Kidney capillary endothelial cell (primary cell): ENCODE measurements around the gene CCDC28B.

Source experiments
- DNase-seq: peaks from one replicate; pipeline ENCODE4 v3.0.0-alpha.2; 2018; ENCODE audit warnings: low spot score

The CCDC28B gene

DNA sequence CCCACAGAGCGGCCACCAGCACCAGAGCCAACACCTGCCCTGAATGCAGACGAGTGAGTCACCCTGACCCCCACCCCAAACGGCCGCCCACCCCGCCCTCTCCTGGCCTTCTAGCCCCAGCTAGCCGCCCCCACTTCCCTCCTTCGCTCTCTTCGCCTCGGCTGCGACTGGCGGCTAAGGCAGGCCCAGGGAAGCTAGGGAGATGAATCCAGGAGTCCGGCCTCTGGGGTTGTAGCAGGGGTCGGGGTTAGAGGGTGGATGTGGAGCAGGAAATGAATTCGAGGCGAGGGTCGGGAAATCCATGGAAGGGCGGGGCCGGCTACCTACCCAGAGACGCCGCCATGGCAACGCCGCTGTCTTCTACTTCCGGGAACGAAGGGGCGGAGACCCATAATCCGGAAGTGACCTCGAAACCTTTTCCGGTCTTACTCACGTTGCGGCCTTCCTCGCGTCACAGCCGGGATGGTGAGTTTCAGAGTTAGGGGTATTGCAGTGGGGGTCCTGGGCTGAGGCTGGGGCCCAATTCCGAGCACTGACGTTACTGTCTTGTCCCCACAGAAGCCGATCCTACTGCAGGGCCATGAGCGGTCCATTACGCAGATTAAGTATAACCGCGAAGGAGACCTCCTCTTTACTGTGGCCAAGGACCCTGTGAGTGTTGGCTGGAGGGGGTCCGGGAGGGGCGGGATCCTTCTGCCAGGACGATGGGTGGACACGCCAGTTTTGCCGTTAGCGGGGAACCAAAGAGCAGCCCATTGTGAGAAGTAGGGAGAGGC lies 21.8 kb downstream of the CCDC28B start, which contains the start of the genes EIF3I and TMEM234:
TSS of gene EIF3I (plus strand) at position 428 of the 776 bp plus-strand sequence. CDS start at position 463, 35 bp downstream.
TSS of gene TMEM234 (minus strand) at position 374 of the 776 bp plus-strand sequence. CDS start at position 343, 31 bp downstream.
- DNase-seq: peak; percentile 89

GRCh38 chr1:32223683-32224082 lies 23.3 kb downstream of the CCDC28B start:
- DNase-seq: no peak

DNA sequence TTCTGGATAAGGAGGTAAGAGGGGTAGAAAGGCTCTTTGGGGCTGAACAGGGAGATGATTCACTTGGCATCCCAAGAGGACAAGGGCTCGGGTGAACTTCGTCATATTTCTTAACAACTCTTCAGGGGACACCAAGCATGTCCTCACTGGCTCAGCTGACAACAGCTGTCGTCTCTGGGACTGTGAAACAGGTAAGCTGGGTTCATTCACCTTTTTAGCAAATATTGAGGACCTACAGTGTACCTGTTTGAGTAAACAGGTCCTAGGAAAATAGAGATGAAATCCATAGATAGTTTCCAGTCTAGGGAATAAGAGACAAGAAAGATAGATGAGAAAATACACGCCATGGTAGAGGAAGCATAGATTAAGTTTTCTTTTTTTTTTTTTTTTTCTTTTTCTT lies 23.9 kb downstream of the CCDC28B start:
- DNase-seq: no peak

DNA sequence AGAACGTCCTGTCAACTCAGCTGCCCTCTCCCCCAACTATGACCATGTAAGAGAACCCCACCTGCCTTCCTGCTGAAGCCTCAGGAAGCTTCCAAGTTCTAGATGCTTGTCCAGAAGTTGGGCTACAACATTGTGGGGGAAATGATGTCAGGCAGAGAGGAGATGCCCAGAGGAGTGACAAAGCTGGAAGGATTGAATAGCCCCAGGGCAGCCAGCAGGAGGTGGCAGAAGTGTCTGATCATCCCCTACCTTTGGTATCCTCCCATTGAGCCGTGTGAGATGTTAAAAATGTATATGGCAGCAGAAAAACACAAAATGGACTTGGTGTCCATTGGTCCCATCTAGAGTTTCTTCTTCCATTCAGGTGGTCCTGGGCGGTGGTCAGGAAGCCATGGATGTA lies 28.4 kb downstream of the CCDC28B start:
- no peak for DNase-seq

DNA sequence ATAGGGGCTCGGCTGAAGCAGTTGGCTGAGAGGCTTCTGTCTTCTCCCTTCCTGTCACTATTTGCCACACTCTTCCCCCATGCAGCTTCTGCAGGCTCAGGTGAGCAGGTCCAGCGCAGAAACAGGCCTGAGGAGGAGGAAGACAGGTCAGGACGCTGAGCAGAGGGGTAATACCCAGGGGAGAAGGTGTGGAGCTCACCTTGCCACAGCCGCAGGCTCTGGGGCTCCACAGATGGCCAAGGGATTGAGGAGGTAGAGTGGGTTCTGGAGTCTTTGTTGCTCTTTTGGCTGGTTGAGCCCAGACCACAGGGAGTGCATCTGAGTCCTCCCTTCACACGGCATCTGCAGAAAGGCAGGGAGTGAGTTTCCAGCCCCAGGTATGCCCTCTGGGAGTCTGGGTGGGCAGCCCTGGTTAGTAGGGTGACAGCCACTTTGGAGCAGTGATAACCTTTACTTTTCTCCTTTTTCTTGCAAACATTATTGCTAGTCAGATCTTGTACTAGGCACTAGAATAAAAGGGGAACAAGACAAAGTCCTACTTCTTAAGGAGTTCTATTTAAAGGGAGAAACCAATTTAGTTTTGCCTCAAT lies 31.5 kb downstream of the CCDC28B start:
- DNase-seq: no peak

GRCh38 chr1:32232558-32233304 lies 32.3 kb downstream of the CCDC28B start:
- no peak for DNase-seq

- no peak for DNase-seq
These were observed 34.4 kb downstream of the CCDC28B start for GRCh38 chr1:32234792-32235191.

DNA sequence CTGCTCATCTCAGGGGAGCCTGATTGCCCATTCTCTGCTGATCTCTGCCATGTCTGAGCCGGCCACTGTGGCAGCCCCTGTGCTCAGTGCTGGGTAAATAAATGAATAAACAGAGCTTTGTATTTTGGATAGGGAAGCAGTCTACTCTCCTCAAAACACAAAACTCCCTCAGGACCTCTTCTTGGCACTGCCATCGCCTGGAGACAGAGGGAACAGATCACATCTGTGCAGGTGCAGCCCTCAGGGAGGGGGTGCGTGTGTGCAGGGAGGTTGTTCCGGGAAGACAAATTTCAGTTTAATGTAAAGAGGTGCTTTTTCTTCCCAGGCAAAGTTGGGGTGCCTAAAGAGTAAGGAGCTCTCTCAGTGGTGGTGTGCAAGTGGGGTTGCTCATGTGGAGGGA lies 38.9 kb downstream of the CCDC28B start:
- DNase-seq: no peak

GRCh38 chr1:32239790-32240139 lies 39.4 kb downstream of the CCDC28B start:
- DNase-seq: no peak

GRCh38 chr1:32240140-32240951 lies 40.0 kb downstream of the CCDC28B start:
- no peak for DNase-seq

DNA sequence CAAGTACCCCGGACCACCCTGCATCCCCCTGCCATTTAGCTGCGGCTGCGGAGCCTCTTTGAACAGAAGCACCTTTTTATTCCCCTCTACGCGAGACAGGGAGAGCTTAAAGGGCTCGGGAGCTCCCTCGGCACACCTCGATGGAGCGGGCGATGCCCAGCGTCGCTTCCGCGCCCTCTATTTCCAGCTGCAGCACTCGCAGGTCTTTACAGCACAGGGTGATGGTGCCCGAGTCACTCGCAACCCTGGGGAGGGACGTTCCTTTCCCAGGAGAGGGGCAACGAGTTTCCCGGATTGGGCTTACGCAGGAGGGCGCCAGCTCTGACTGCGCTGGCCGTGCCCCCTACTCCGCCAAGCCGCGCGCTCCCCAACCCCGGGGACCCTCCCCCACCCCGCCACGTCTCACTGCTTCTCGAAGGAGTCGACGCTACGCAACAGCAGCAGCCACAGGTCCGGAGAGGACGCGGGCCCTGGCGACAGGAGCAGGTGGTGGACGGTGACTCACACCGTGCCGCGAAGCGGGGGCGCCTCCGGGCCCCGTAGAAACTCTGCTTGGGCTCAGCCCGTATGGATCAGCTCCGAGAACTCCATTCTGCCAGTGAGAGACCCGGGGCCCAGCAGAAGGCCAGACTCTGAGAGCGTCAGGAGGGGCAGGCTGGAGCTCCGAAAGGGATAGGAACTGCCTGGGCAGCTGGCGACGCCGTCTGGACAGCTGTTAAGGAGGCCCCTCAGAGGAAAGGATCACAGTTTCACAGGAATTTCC lies 40.8 kb downstream of the CCDC28B start:
- DNase-seq: no peak

GRCh38 chr1:32242341-32242851 lies 42.0 kb downstream of the CCDC28B start:
- no peak for DNase-seq

- DNase-seq: peak; percentile 90
These were observed 46.5 kb downstream of the CCDC28B start, which contains the start of gene FAM167B for GRCh38 chr1:32246888-32247273. Gene FAM167B (plus strand): TSS chr1:32247222. CDS start chr1:32247422, 200 bp downstream.

DNA sequence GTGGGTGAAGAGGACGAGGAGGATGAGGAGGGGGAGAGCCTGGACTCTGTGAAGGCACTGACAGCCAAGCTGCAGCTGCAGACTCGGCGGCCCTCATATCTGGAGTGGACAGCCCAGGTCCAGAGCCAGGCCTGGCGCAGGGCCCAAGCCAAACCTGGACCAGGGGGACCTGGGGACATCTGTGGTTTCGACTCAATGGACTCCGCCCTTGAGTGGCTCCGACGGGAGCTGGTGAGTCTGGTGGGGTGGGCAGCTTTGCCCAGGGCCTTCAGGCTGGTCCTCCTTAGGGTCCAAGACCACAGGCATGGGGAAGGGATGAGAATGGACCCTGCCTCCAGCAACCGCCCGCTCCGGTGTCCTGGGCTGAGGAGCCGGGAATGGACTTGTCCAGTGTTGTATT lies 47.1 kb downstream of the CCDC28B start:
- DNase-seq: no peak

DNA sequence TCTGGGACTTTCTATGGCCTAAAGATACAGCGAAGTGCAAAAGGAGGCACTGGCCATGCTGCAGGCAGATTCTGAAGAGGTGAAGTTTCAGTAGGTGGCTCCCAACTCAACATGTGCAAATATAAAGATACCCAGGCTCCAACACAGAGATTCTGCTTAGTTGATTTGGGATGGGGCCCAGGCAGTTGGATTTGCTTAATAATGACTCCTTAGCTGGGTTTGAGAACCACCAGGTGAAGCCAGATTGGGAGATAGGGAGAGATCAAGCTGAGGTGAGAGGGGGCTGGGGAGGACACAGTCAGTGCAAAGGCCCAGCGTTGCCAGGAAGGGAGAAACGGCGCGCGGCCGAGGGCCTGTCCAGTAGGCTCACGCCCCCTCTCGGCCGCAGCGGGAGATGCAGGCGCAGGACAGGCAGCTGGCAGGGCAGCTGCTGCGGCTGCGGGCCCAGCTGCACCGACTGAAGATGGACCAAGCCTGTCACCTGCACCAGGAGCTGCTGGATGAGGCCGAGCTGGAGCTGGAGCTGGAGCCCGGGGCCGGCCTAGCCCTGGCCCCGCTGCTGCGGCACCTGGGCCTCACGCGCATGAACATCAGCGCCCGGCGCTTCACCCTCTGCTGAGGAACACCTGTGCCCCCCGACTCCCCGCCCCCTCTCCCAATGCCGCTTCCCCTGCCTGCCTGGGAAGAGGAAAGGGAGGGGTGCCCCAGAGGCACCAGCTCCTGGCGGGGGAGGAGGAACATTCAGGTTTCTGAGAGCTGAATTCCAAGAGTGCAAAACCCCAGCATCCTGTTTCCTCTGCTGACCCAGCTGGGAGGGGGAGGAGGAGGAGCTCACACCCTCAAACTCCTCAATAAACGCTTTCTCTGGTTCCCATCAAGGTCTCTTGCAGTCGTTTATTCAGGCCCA lies 47.8 kb downstream of the CCDC28B start:
- peak; percentile 70 for DNase-seq

DNA sequence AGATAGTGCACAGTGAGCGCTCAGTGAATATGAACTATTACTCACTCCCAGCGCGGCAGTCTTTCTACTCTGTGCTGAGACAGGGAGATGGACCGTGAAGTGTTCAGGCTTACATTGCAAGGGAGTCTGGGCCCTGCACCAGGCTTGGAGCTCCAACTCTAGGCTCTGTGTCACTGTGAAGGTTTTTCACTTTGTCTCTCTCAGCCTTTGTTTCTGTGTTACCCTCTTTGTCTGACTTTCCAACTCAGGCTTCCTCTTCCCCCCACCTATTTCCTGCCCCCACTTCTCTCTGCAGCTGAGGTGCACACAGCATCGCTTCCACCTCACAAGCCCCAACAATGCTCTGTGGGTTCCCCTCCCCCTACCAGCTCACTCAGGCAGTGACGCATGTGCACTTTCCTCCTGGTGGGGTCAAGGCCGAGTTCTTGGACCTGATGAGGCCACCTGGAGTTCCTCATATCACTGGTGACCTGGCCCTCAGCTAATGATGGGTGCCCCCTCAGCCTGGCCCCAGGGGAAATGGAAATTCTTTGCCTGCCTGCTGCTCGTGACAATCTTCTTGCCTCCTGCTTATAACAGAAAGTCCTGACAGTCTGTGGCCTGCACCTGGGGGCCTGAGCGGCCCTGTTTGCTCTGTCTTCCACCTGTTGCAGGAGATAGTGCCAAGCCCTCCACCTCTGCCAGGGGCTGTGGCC lies 49.6 kb downstream of the CCDC28B start:
- peak; percentile 94 for DNase-seq

DNA sequence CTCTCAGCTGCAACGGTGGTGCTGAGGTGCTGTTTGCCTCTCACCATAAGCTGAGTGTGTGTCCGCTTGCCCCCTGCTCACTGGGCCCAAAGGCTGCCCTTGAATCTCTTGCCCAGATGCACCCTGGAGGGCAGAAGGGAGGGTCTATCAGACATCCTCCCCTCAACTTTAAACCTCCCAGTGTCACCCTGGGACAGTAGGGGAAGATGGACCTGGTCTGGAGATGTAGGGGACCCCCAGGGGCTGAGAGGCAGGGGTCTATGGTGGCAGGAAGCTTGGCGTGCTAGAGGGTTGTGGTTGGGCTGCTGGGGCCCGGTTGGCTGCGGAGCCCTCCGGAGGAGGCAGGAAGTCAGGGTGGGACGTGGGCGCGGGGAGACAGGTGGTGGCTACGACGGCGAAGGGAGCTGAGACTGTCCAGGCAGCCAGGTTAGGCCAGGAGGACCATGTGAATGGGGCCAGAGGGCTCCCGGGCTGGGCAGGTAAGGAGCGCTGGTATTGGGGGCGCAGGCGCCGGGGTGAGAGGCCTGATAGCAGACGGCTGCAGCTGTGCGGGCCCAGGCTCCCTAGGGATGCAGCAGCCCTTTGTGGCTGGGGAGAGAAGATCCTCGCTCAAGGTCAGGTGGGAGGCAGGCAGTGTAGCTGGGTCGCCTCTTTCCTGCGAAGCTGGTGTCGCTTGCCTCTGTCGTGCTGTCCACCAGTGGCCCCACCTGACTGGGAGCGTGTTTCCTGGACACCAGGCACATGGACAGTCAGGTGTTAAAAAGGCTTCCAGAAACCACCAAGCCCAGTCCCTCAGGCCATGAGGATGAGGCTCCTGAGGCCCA lies 50.7 kb downstream of the CCDC28B start, which contains the start of gene LCK:
TSS of gene LCK (plus strand) at position 373 of the 824 bp plus-strand sequence. CDS start 23,065 bp downstream, outside the sequence.
- DNase-seq: no peak
